Stomach (tissue), 9 donors: ENCODE data around the gene AMELX. TPM values are rescaled to one million over a fixed set of nuclear protein-coding genes. Genes with fewer than 3 reads are reported as not detected.

Source experiments
- DNase-seq, 2 donors: peaks; one replicate each; pipeline versions ENCODE4 v3.0.0 to v3.0.0-alpha.2; 2013 to 2019
- H3K27ac ChIP-seq, 5 donors: fragments of 200-600 bp in 4 of 5; sonication (generic) in 4 of 5; one replicate each; pipeline ENCODE4 v1.5.1; 2013 to 2019; ENCODE audit warnings: mild to moderate bottlenecking in 1 of 5, moderate library complexity in 1 of 5
- H3K27me3 ChIP-seq, 3 donors: fragments of 200-600 bp; sonication (generic); one replicate each; pipeline ENCODE4 v1.5.1; 2017 to 2019; ENCODE audit warnings: mixed run types in 1 of 3
- H3K36me3 ChIP-seq, 4 donors: fragments of 200-600 bp; sonication (generic); 1 replicate in 3 of 4; 2 replicates in 1 of 4; pipeline ENCODE4 v1.5.1; 2016 to 2019
- H3K4me1 ChIP-seq, 4 donors: fragments of 200-600 bp; sonication (generic); one replicate each; pipeline ENCODE4 v1.5.1; 2016 to 2019
- H3K4me3 ChIP-seq, 4 donors: fragments of 200-600 bp; sonication (generic) in 3 of 4; one replicate each; pipeline ENCODE4 v1.5.1; 2016 to 2019; ENCODE audit warnings: mild to moderate bottlenecking in 1 of 4
- H3K9me3 ChIP-seq, 4 donors: fragments of 200-600 bp; sonication (generic); one replicate each; pipeline ENCODE4 v1.5.1; 2016 to 2019
- EP300 ChIP-seq: sonication (generic); formaldehyde crosslinking; IDR thresholded peaks from one replicate; pipeline ENCODE4 v1.6.1; 2017; ENCODE audit warnings: antibody characterized with exemption
- POLR2A ChIP-seq, 4 donors: fragments of 450-650 bp; IDR thresholded peaks; one replicate each; pipeline ENCODE4 v1.6.1; 2016; ENCODE audit warnings: antibody characterized with exemption in 4 of 4, control low read depth in 2 of 4, mild to moderate bottlenecking in 1 of 4, moderate library complexity in 1 of 4
- POLR2AphosphoS5 ChIP-seq, 3 donors: sonication (generic); formaldehyde crosslinking; IDR thresholded peaks; one replicate each; pipeline ENCODE4 v1.6.1; 2016; ENCODE audit warnings: antibody characterized with exemption in 3 of 3
- whole genome bisulfite sequencing, 5 donors: extraction: QIAGEN DNeasy Blood & Tissue Kit in 3 of 5; methylation state at CpG; one replicate each; pipeline versions ENCODE4 v1.1.5 to v1.1.7; 2013 to 2018; 5-methylcytosine and 5-hydroxymethylcytosine counted together
- intact Hi-C: fragments of 100-400 bp; cut with DNase I; formaldehyde crosslinking; loops from one replicate; pipeline ENCODE4 v1.15.1; 2023; ENCODE audit warnings: low total_unique reads
- polyA plus RNA-seq, 3 donors: library from polyadenylated mRNA; stranded (reverse); fragments of 200-250 nt; gene quantifications; one replicate each; pipeline ENCODE4 v1.2.3, GENCODE V29; 2013
- total RNA-seq, 5 donors: library from RNA; depleted of rRNA; stranded (reverse); fragments of >200 nt; gene quantifications; one replicate each; pipeline versions ENCODE4 v1.1.0 to v1.2.3, GENCODE V29; 2014 to 2016
- TF ChIP-seq, protein P1 (sequence below), 7 experiments: fragments of 450-650 bp in 4 of 7; fragments of 200-600 bp in 3 of 7; sonication (generic) in 3 of 7; IDR thresholded peaks; one replicate each; pipeline ENCODE4 v1.5.1; 2016 to 2019; ENCODE audit warnings: antibody characterized with exemption in 7 of 7, control low read depth in 2 of 7, mild to moderate bottlenecking in 1 of 7
- donor health status: healthy with polysubstance abuse.
- donor health status: Bipolar disorder and iron deficiency.
- donor health status: healthy.

The AMELX gene
- total and polyA plus RNA-seq, 8 donors = not detected

DNA sequence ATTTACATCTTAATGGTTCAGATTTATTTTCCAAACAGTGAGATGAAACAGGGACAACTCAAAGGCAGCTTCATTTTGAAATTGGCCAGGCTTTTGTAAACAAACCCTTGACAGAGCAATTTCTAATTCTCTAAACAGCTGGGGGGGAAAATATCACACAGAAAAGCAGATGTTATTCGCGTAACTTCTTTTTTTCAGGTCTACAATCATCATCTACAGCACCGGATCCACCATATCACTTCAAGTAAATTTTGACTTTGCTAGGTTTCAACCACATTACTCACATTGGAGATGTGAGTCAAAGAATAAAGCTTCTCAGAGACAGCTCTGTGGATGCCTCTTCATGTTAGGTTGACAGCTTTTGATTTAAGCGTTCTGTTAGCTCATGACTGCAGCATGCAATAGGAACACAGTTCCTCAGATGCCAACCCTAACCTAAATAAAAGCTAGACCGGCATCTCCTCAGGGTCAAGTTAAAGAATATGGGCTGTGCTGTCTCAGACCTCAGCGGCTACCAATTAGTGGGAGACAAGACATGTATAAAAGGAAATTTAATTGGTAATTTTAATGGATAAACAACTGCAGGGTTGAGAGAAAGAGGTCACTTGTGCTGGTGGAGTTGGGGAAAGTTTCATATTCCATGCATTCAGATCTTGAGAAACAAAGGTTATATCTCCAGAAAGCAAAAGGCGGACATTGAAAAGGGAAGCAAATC, 26.8 kb downstream of the AMELX start:
- TF ChIP-seq, protein P1, sequence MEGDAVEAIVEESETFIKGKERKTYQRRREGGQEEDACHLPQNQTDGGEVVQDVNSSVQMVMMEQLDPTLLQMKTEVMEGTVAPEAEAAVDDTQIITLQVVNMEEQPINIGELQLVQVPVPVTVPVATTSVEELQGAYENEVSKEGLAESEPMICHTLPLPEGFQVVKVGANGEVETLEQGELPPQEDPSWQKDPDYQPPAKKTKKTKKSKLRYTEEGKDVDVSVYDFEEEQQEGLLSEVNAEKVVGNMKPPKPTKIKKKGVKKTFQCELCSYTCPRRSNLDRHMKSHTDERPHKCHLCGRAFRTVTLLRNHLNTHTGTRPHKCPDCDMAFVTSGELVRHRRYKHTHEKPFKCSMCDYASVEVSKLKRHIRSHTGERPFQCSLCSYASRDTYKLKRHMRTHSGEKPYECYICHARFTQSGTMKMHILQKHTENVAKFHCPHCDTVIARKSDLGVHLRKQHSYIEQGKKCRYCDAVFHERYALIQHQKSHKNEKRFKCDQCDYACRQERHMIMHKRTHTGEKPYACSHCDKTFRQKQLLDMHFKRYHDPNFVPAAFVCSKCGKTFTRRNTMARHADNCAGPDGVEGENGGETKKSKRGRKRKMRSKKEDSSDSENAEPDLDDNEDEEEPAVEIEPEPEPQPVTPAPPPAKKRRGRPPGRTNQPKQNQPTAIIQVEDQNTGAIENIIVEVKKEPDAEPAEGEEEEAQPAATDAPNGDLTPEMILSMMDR (IDR thresholded peaks at IDR 0.05) = no peak
- peaks cover 0 to 5% (median 0%) of the 10 kb centered on the region in 3 donors for H3K27me3 ChIP-seq
- H3K4me1 ChIP-seq = no peaks in the 10 kb centered on the region
- H3K4me3 ChIP-seq = no peak overlapping the region
- no peak overlapping the region for H3K27ac ChIP-seq
- intact Hi-C loops = no loop called here
- 70 to 81% (median 76%) methylated on average over 7 of the region's 7 CpGs for WGBS, 5 donors
- peaks cover 0 to 14% (median 8%) of the 10 kb centered on the region in 4 donors for H3K9me3 ChIP-seq
- H3K36me3 ChIP-seq = no peaks in the 10 kb centered on the region
- peak in 1 of 2 donors; percentile 16 for DNase-seq

DNA sequence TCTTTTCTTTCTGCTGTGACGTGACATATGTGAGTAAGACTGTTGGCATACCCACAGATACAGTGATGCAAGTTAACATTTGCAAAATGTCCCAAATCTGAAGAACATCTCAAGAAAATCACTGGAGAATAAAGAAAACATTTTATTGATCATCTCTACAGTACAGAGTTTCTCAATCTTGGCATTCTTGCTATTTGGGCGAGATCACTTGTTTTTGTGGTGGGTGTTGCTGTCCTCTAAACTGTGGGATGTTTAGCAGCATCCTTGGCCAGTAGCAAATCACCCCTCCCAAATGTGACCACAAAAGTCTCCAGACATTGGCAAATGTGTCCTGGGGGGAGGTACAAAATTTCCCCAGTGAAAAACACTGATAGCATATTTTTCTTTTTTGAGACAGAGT, 28.8 kb downstream of the AMELX start:
- no peak overlapping the region for H3K27ac ChIP-seq
- intact Hi-C loops = no loop called here
- no peak for TF ChIP-seq POLR2A (IDR thresholded peaks at IDR 0.05)
- no peak for TF ChIP-seq EP300
- TF ChIP-seq, protein P1 (IDR thresholded peaks at IDR 0.05) = no peak
- no peak for TF ChIP-seq POLR2AphosphoS5 (IDR thresholded peaks at IDR 0.05)
- H3K9me3 ChIP-seq = peaks cover 0 to 14% (median 8%) of the 10 kb centered on the region in 4 donors
- no peaks in the 10 kb centered on the region for H3K36me3 ChIP-seq
- no peaks in the 10 kb centered on the region for H3K4me1 ChIP-seq
- DNase-seq = no peak
- WGBS, 5 donors = 64 to 84% (median 77%) methylated on average over 2 of the region's 2 CpGs
- H3K27me3 ChIP-seq = peaks cover 0 to 5% (median 0%) of the 10 kb centered on the region in 3 donors
- H3K4me3 ChIP-seq = no peak overlapping the region

DNA sequence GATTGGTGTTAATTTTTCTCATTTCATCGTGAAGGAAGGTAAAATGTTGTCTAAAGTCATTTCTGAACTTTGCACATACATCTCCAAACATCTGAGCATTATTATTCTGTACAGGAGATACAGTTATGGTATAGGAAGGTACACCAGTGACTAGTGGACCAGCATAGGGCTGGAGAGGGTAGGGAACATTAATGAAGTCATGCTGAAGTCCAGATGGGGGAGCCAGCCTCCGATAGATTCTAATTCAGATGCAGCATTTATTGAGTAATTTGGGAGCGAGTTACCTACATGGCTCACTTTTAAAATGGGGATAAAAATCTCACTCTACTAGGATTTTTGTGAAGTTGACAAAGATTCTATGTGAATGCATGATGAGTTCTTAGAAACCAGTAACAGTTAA, 34.9 kb downstream of the AMELX start:
- Histone ChIP-seq H3K4me1 (no peaks in the 10 kb centered on the region), H3K36me3 (no peaks in the 10 kb centered on the region), H3K27ac (no peak overlapping the region), H3K4me3 (no peak overlapping the region), H3K9me3 (peaks cover 0 to 14% (median 8%) of the 10 kb centered on the region in 4 donors), H3K27me3 (no peaks in the 10 kb centered on the region)
- intact Hi-C loops = no loop called here
- TF ChIP-seq, protein P1 (IDR thresholded peaks at IDR 0.05) = no peak
- TF ChIP-seq EP300 (no peak), POLR2AphosphoS5 (IDR thresholded peaks at IDR 0.05) (no peak), POLR2A (IDR thresholded peaks at IDR 0.05) (no peak)
- no peak for DNase-seq
- 55 to 81% (median 73%) methylated on average over 3 of the region's 3 CpGs for WGBS, 5 donors

DNA sequence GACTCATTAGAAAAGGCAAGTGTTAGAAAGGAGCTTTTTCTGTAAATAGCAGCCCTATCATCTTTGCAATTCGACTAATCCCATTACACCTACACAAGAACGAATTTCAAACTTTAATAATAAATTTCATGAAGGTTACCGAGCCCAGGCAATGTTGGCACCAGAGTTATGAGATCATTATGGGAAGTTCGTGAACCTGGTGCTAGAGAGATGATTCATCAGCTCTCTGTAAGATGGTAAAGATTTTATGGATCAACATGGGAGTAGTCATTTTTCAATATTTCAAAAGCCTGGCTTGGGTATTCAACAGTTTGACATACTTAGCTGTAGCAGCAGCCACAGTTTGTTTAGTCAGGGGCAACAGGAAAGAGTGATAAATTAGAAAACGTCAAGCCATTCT, 35.8 kb downstream of the AMELX start:
- H3K36me3 ChIP-seq = no peaks in the 10 kb centered on the region
- H3K27me3 ChIP-seq = no peaks in the 10 kb centered on the region
- H3K27ac ChIP-seq = no peak overlapping the region
- H3K4me3 ChIP-seq = no peak overlapping the region
- peak in 1 of 2 donors; percentile 15 for DNase-seq
- TF ChIP-seq POLR2AphosphoS5 (IDR thresholded peaks at IDR 0.05) (no peak), EP300 (no peak), POLR2A (IDR thresholded peaks at IDR 0.05) (no peak)
- TF ChIP-seq, protein P1 (IDR thresholded peaks at IDR 0.05) = no peak
- intact Hi-C loops = no loop called here
- H3K9me3 ChIP-seq = peaks cover 0 to 7% (median 4%) of the 10 kb centered on the region in 4 donors
- 33 to 48% (median 42%) methylated on average over 5 of the region's 5 CpGs for WGBS, 5 donors
- H3K4me1 ChIP-seq = no peaks in the 10 kb centered on the region
